Measurements from ENCODE around the gene ACTR3. TPM values are rescaled to one million over a fixed set of nuclear protein-coding genes. Genes with fewer than 3 reads are reported as not detected.

ACTR3 gene
- total and polyA plus RNA-seq, 2 experiments from 2014 or later = 63.7 to 137 TPM

DNA sequence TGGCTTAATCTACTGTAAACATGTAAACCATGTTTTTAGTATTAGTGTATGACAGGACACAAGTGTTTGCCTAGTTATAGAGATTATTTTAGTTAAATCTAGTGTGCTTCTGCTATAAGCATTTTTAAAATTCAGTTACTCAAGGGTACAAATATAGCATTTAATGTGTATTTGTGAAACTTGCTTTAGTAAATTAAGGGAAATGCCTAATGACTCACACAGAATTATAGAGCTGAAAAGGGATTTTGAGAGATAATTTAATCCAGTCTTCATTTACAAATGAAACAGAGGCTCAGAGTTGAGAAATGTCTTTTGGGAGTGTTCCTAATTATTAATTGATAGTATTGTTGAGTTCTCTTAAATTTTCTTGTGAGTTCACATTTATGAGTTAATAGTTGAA, 8.2 kb downstream of the ACTR3 start (continued):
- TF ChIP-seq, protein P1, sequence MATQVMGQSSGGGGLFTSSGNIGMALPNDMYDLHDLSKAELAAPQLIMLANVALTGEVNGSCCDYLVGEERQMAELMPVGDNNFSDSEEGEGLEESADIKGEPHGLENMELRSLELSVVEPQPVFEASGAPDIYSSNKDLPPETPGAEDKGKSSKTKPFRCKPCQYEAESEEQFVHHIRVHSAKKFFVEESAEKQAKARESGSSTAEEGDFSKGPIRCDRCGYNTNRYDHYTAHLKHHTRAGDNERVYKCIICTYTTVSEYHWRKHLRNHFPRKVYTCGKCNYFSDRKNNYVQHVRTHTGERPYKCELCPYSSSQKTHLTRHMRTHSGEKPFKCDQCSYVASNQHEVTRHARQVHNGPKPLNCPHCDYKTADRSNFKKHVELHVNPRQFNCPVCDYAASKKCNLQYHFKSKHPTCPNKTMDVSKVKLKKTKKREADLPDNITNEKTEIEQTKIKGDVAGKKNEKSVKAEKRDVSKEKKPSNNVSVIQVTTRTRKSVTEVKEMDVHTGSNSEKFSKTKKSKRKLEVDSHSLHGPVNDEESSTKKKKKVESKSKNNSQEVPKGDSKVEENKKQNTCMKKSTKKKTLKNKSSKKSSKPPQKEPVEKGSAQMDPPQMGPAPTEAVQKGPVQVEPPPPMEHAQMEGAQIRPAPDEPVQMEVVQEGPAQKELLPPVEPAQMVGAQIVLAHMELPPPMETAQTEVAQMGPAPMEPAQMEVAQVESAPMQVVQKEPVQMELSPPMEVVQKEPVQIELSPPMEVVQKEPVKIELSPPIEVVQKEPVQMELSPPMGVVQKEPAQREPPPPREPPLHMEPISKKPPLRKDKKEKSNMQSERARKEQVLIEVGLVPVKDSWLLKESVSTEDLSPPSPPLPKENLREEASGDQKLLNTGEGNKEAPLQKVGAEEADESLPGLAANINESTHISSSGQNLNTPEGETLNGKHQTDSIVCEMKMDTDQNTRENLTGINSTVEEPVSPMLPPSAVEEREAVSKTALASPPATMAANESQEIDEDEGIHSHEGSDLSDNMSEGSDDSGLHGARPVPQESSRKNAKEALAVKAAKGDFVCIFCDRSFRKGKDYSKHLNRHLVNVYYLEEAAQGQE (IDR thresholded peaks at IDR 0.05; ENCODE audit: unreplicated experiment) = no peak

DNA sequence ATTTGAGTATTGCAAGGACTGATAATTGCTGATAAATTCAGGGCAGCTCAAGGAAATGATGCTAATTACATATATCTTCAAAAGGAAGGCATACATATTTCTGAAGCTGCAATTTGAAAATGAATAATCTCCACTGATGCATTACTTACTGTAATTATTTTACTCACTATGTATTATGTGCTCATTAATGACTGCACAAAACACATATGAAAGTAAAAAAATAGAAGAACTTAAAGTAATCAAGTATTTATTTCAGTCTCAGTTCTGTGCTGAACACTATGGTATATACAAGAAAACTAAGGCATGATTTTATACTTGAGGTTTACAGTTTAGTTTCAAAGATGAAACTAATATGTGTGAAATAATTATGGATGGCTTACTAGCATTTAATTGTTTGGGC, 9.3 kb downstream of the ACTR3 start:
- no peak overlapping the region for H3K4me3 ChIP-seq
- H3K4me2 ChIP-seq = no peak overlapping the region
- no peaks in the 10 kb centered on the region for H3K36me3 ChIP-seq (ENCODE audit: insufficient read depth)
- Mint-ChIP-seq H3K36me3 (ENCODE audit: low read depth) (no peaks in the 10 kb centered on the region), H3K9me3 (no peaks in the 10 kb centered on the region), H3K27ac (no peak overlapping the region; the same call in 1 of the 2 replicates), H3K27me3 (ENCODE audit: insufficient read depth, low read depth, poor library complexity) (no peaks in the 10 kb centered on the region), H3K4me1 (peaks cover 66% of the 10 kb centered on the region), H3K4me3 (no peak overlapping the region)
- H2AFZ ChIP-seq = no peak overlapping the region
- no peak overlapping the region for H3K27ac ChIP-seq (ENCODE audit: low read depth)
- no peak for DNase-seq (ENCODE audit: low spot score)
- peaks cover 46% of the 10 kb centered on the region for H4K20me1 ChIP-seq (replicated peaks; ENCODE audit: insufficient read depth)
- peaks cover 70% of the 10 kb centered on the region for H3K4me1 ChIP-seq (ENCODE audit: insufficient read depth)
- H3F3A ChIP-seq (replicated peaks; ENCODE audit: low read depth) = no peaks in the 10 kb centered on the region
- H3K27me3 ChIP-seq (ENCODE audit: insufficient read depth) = no peaks in the 10 kb centered on the region
- peaks cover 100% of the 10 kb centered on the region for H3K79me2 ChIP-seq (replicated peaks; ENCODE audit: insufficient read depth)
- H3K9me2 ChIP-seq (ENCODE audit: insufficient read depth) = no peaks in the 10 kb centered on the region
- ATAC-seq = no peak
- TF ChIP-seq JUNB (IDR thresholded peaks at IDR 0.05; ENCODE audit: unreplicated experiment) = no peak
- no peak for TF ChIP-seq POLR2AphosphoS5 (IDR thresholded peaks at IDR 0.05; ENCODE audit: low read depth)
- TF ChIP-seq, protein P1 (IDR thresholded peaks at IDR 0.05; ENCODE audit: unreplicated experiment) = no peak
- TF ChIP-seq CREB1 (CRISPR knock-in tag; IDR thresholded peaks at IDR 0.05; ENCODE audit: low read depth) = no peak
- TF ChIP-seq, protein P2, sequence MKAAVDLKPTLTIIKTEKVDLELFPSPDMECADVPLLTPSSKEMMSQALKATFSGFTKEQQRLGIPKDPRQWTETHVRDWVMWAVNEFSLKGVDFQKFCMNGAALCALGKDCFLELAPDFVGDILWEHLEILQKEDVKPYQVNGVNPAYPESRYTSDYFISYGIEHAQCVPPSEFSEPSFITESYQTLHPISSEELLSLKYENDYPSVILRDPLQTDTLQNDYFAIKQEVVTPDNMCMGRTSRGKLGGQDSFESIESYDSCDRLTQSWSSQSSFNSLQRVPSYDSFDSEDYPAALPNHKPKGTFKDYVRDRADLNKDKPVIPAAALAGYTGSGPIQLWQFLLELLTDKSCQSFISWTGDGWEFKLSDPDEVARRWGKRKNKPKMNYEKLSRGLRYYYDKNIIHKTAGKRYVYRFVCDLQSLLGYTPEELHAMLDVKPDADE (IDR thresholded peaks at IDR 0.05) = no peak
- TF ChIP-seq, protein P3, sequence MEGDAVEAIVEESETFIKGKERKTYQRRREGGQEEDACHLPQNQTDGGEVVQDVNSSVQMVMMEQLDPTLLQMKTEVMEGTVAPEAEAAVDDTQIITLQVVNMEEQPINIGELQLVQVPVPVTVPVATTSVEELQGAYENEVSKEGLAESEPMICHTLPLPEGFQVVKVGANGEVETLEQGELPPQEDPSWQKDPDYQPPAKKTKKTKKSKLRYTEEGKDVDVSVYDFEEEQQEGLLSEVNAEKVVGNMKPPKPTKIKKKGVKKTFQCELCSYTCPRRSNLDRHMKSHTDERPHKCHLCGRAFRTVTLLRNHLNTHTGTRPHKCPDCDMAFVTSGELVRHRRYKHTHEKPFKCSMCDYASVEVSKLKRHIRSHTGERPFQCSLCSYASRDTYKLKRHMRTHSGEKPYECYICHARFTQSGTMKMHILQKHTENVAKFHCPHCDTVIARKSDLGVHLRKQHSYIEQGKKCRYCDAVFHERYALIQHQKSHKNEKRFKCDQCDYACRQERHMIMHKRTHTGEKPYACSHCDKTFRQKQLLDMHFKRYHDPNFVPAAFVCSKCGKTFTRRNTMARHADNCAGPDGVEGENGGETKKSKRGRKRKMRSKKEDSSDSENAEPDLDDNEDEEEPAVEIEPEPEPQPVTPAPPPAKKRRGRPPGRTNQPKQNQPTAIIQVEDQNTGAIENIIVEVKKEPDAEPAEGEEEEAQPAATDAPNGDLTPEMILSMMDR (conservative IDR thresholded peaks at IDR 0.05; ENCODE audit: low read depth in 2 of 2) = no peak
- TF ChIP-seq, protein P4, sequence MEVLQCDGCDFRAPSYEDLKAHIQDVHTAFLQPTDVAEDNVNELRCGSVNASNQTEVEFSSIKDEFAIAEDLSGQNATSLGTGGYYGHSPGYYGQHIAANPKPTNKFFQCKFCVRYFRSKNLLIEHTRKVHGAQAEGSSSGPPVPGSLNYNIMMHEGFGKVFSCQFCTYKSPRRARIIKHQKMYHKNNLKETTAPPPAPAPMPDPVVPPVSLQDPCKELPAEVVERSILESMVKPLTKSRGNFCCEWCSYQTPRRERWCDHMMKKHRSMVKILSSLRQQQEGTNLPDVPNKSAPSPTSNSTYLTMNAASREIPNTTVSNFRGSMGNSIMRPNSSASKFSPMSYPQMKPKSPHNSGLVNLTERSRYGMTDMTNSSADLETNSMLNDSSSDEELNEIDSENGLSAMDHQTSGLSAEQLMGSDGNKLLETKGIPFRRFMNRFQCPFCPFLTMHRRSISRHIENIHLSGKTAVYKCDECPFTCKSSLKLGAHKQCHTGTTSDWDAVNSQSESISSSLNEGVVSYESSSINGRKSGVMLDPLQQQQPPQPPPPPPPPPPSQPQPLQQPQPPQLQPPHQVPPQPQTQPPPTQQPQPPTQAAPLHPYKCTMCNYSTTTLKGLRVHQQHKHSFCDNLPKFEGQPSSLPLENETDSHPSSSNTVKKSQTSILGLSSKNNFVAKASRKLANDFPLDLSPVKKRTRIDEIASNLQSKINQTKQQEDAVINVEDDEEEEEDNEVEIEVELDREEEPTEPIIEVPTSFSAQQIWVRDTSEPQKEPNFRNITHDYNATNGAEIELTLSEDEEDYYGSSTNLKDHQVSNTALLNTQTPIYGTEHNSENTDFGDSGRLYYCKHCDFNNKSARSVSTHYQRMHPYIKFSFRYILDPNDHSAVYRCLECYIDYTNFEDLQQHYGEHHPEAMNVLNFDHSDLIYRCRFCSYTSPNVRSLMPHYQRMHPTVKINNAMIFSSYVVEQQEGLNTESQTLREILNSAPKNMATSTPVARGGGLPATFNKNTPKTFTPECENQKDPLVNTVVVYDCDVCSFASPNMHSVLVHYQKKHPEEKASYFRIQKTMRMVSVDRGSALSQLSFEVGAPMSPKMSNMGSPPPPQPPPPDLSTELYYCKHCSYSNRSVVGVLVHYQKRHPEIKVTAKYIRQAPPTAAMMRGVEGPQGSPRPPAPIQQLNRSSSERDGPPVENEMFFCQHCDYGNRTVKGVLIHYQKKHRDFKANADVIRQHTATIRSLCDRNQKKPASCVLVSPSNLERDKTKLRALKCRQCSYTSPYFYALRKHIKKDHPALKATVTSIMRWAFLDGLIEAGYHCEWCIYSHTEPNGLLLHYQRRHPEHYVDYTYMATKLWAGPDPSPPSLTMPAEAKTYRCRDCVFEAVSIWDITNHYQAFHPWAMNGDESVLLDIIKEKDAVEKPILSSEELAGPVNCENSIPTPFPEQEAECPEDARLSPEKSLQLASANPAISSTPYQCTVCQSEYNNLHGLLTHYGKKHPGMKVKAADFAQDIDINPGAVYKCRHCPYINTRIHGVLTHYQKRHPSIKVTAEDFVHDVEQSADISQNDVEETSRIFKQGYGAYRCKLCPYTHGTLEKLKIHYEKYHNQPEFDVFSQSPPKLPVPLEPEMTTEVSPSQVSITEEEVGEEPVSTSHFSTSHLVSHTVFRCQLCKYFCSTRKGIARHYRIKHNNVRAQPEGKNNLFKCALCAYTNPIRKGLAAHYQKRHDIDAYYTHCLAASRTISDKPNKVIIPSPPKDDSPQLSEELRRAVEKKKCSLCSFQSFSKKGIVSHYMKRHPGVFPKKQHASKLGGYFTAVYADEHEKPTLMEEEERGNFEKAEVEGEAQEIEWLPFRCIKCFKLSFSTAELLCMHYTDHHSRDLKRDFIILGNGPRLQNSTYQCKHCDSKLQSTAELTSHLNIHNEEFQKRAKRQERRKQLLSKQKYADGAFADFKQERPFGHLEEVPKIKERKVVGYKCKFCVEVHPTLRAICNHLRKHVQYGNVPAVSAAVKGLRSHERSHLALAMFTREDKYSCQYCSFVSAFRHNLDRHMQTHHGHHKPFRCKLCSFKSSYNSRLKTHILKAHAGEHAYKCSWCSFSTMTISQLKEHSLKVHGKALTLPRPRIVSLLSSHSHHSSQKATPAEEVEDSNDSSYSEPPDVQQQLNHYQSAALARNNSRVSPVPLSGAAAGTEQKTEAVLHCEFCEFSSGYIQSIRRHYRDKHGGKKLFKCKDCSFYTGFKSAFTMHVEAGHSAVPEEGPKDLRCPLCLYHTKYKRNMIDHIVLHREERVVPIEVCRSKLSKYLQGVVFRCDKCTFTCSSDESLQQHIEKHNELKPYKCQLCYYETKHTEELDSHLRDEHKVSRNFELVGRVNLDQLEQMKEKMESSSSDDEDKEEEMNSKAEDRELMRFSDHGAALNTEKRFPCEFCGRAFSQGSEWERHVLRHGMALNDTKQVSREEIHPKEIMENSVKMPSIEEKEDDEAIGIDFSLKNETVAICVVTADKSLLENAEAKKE (CRISPR knock-in tag; IDR thresholded peaks at IDR 0.05) = no peak
- no peak for TF ChIP-seq STAT1 (IDR thresholded peaks at IDR 0.05; ENCODE audit: unreplicated experiment)
- TF ChIP-seq ZNF114 (CRISPR knock-in tag; IDR thresholded peaks at IDR 0.05) = no peak

All from GM23338 (cell line).